H1 (cell line): ENCODE measurements around the gene IPO13. TPM values are rescaled to one million over a fixed set of nuclear protein-coding genes. Genes with fewer than 3 reads are reported as not detected.

ENCODE experiments used
- CTCF ChIA-PET: fragments of 300-600 bp; sonication (Branson Sonifier 250); formaldehyde crosslinking; loops from one replicate; lab custom pipeline; 2021; ENCODE audit not compliant: partially characterized antibody; lab: Charles Lee
- POLR2A ChIA-PET: fragments of 300-600 bp; sonication (Branson Sonifier 250); formaldehyde crosslinking; loops from one replicate; lab custom pipeline; 2021; ENCODE audit warnings: inconsistent platforms; ENCODE audit not compliant: partially characterized antibody; lab: Charles Lee
- DNase-seq, 2 experiments: peaks; one replicate each; pipeline versions ENCODE4 v3.0.0 to v3.0.0-alpha.2; 2010 to 2022; ENCODE audit warnings: low spot score in 2 of 2, low read depth in 1 of 2, mixed read lengths in 1 of 2
- FAIRE-seq: peaks from 2 replicates; lab custom pipeline; 2011; peaks lifted over from hg19 to GRCh38; lab: Jason Lieb, UNC
- H2AFZ ChIP-seq: 2 replicates; pipeline ENCODE4 v1.8.1; 2012; ENCODE audit warnings: low read length, inconsistent platforms
- H2AK5ac ChIP-seq: 2 replicates; pipeline ENCODE4 v1.6.1; 2013; ENCODE audit warnings: low read depth, low read length
- H2BK120ac ChIP-seq: replicated peaks from 2 replicates; pipeline ENCODE3; 2013; ENCODE audit warnings: low read depth, low read length, inconsistent platforms
- H2BK12ac ChIP-seq: 2 replicates; pipeline ENCODE4 v1.6.1; 2013; ENCODE audit warnings: low read depth, low read length
- H2BK15ac ChIP-seq: 2 replicates; pipeline ENCODE4 v1.6.1; 2013; ENCODE audit warnings: low read length
- H2BK20ac ChIP-seq: 2 replicates; pipeline ENCODE4 v1.6.1; 2013; ENCODE audit warnings: low read length
- H2BK5ac ChIP-seq: 2 replicates; pipeline ENCODE4 v1.6.1; 2013; ENCODE audit warnings: low read depth, low read length
- H3K14ac ChIP-seq: 2 replicates; pipeline ENCODE4 v1.6.1; 2013; ENCODE audit warnings: inconsistent platforms; ENCODE audit not compliant: insufficient read length
- H3K18ac ChIP-seq: 2 replicates; pipeline ENCODE4 v1.6.1; 2013; ENCODE audit warnings: low read length; ENCODE audit errors: extremely low read depth
- H3K23ac ChIP-seq: 2 replicates; pipeline ENCODE4 v1.6.1; 2013; ENCODE audit warnings: inconsistent platforms; ENCODE audit not compliant: insufficient read length
- H3K23me2 ChIP-seq: 2 replicates; pipeline ENCODE4 v1.6.1; 2013; ENCODE audit warnings: low read depth, low read length
- H3K27ac ChIP-seq: 2 replicates; pipeline ENCODE4 v1.6.1; 2011; ENCODE audit warnings: low read depth, low read length, inconsistent platforms
- H3K27me3 ChIP-seq, 4 experiments: replicated peaks in 1 of 4; 1 replicate in 1 of 4; 2 replicates in 3 of 4; pipeline versions ENCODE4 v1.6.1 to v1.8.1; 2011 to 2013; ENCODE audit warnings: low read length in 3 of 4, mild to moderate bottlenecking in 3 of 4, inconsistent platforms in 2 of 4, mixed read lengths in 2 of 4, moderate library complexity in 1 of 4; ENCODE audit not compliant: control insufficient read depth in 3 of 4, insufficient read depth in 3 of 4; ENCODE audit errors: extremely low read depth in 1 of 4
- H3K36me3 ChIP-seq, 4 experiments: 2 replicates each; pipeline versions ENCODE4 v1.6.1 to v1.8.1; 2011 to 2013; ENCODE audit warnings: mild to moderate bottlenecking in 4 of 4, low read length in 3 of 4, moderate library complexity in 2 of 4, control low read depth in 1 of 4, inconsistent platforms in 1 of 4; ENCODE audit not compliant: insufficient read depth in 4 of 4, control insufficient read depth in 2 of 4
- H3K4ac ChIP-seq: replicated peaks from 2 replicates; pipeline ENCODE3; 2013; ENCODE audit warnings: low read length, low read depth, mixed read lengths, inconsistent platforms; ENCODE audit not compliant: insufficient read length
- H3K4me1 ChIP-seq, 4 experiments: replicated peaks in 1 of 4; 1 replicate in 1 of 4; 2 replicates in 3 of 4; pipeline versions ENCODE4 v1.6.1 to v1.8.1; 2011 to 2013; ENCODE audit warnings: low read length in 3 of 4, inconsistent platforms in 2 of 4, mixed read lengths in 1 of 4; ENCODE audit not compliant: insufficient read depth in 4 of 4, control insufficient read depth in 3 of 4
- H3K4me2 ChIP-seq, 2 experiments: 2 replicates each; pipeline versions ENCODE4 v1.6.1 to v1.8.1; 2011 to 2013; ENCODE audit warnings: low read depth in 2 of 2, low read length in 2 of 2, control low read depth in 1 of 2, inconsistent platforms in 1 of 2, mild to moderate bottlenecking in 1 of 2; ENCODE audit not compliant: insufficient read depth in 1 of 2
- H3K4me3 ChIP-seq, 4 experiments: fragments of 200-600, 300-600 bp in 1 of 4; sonication (generic), shearing (Covaris generic), sonication (Bioruptor Twin) in 1 of 4; 2 replicates each; pipeline versions ENCODE4 v1.5.1 to v1.8.1; 2011 to 2016; ENCODE audit warnings: low read length in 4 of 4, low read depth in 3 of 4, control low read depth in 2 of 4, inconsistent platforms in 2 of 4, mild to moderate bottlenecking in 2 of 4, mixed read lengths in 1 of 4, moderate library complexity in 1 of 4; ENCODE audit not compliant: insufficient read depth in 2 of 4; ENCODE audit errors: extremely low read depth in 1 of 4
- H3K56ac ChIP-seq: replicated peaks from 2 replicates; pipeline ENCODE3; 2013; ENCODE audit warnings: low read depth, mild to moderate bottlenecking, mixed read lengths, low read length, inconsistent platforms; ENCODE audit not compliant: insufficient read length
- H3K79me1 ChIP-seq: 2 replicates; pipeline ENCODE4 v1.6.1; 2013; ENCODE audit warnings: low read depth, low read length, control low read depth
- H3K79me2 ChIP-seq, 2 experiments: 2 replicates each; pipeline versions ENCODE4 v1.6.1 to v1.8.1; 2012 to 2013; ENCODE audit warnings: low read length in 2 of 2, mild to moderate bottlenecking in 2 of 2, inconsistent platforms in 1 of 2; ENCODE audit not compliant: insufficient read depth in 2 of 2, control insufficient read depth in 1 of 2
- H3K9ac ChIP-seq, 4 experiments: replicated peaks in 1 of 4; 1 replicate in 1 of 4; 2 replicates in 3 of 4; pipeline versions ENCODE4 v1.6.1 to v1.8.1; 2011 to 2013; ENCODE audit warnings: low read depth in 3 of 4, low read length in 3 of 4, control low read depth in 2 of 4, mild to moderate bottlenecking in 2 of 4, moderate library complexity in 2 of 4, inconsistent platforms in 1 of 4; ENCODE audit errors: extremely low read depth in 1 of 4
- H3K9me3 ChIP-seq, 2 experiments: 2 replicates each; pipeline versions ENCODE4 v1.6.1 to v1.8.1; 2012 to 2013; ENCODE audit warnings: mild to moderate bottlenecking in 2 of 2, moderate library complexity in 2 of 2, control low read depth in 1 of 2, inconsistent platforms in 1 of 2, low read depth in 1 of 2, low read length in 1 of 2, mixed read lengths in 1 of 2; ENCODE audit not compliant: insufficient read depth in 2 of 2
- H4K20me1 ChIP-seq, 2 experiments: replicated peaks in 1 of 2; 2 replicates each; pipeline versions ENCODE3 to v1.8.1; 2011 to 2013; ENCODE audit warnings: inconsistent platforms in 2 of 2, low read length in 2 of 2, mild to moderate bottlenecking in 1 of 2; ENCODE audit not compliant: insufficient read depth in 2 of 2, control insufficient read depth in 1 of 2
- H4K5ac ChIP-seq: 2 replicates; pipeline ENCODE4 v1.6.1; 2013; ENCODE audit warnings: low read length, low read depth, mixed read lengths, inconsistent platforms; ENCODE audit not compliant: insufficient read length
- H4K8ac ChIP-seq: 2 replicates; pipeline ENCODE4 v1.8.0; 2013; ENCODE audit warnings: mild to moderate bottlenecking, moderate library complexity, low read length, inconsistent platforms; ENCODE audit not compliant: insufficient read depth; ENCODE audit errors: extremely low read depth
- H4K91ac ChIP-seq: replicated peaks from 2 replicates; pipeline ENCODE3; 2013; ENCODE audit warnings: low read length, mixed read lengths, inconsistent platforms; ENCODE audit not compliant: insufficient read length
- CHD2 ChIP-seq: IDR thresholded peaks from 2 replicates; pipeline ENCODE4 v1.6.1; 2012; ENCODE audit warnings: low read length, improper control_type of control experiment
- RAD21 ChIP-seq, 2 experiments: IDR thresholded peaks in 1 of 2; conservative IDR thresholded peaks in 1 of 2; 2 replicates each; pipeline ENCODE4 v1.6.1; 2011; ENCODE audit warnings: low read depth in 2 of 2, low read length in 2 of 2, improper control_type of control experiment in 1 of 2, inconsistent platforms in 1 of 2, mild to moderate bottlenecking in 1 of 2, moderate library complexity in 1 of 2
- ZNF274 ChIP-seq: IDR thresholded peaks from 2 replicates; pipeline ENCODE4 v1.7.0; 2012; ENCODE audit warnings: low read length, borderline replicate concordance; ENCODE audit errors: extremely low read depth
- WGBS, 2 experiments: shearing (Covaris generic) in 1 of 2; methylation state at CpG; one replicate each; pipeline versions ENCODE4 v1.1.6 to v1.1.7; 2013 to 2015; ENCODE audit warnings: low lambda C conversion rate in 2 of 2, mixed read lengths in 2 of 2, inconsistent platforms in 1 of 2, low coverage in 1 of 2, missing lambda C conversion rate in 1 of 2; ENCODE audit not compliant: insufficient replicate concordance in 2 of 2, insufficient coverage in 1 of 2, insufficient read length in 1 of 2; ENCODE audit errors: extremely low coverage in 1 of 2, missing lambda C conversion rate in 1 of 2; 5-methylcytosine and 5-hydroxymethylcytosine counted together
- polyA plus RNA-seq, 7 experiments: library from polyadenylated mRNA; depleted of rRNA in 3 of 7; stranded (reverse) in 5 of 7; unstranded in 2 of 7; fragments of >200 nt in 5 of 7; fragments of 200-250 nt in 2 of 7; gene quantifications; 1 replicate in 5 of 7; 2 replicates in 1 of 7; 4 replicates in 1 of 7; pipeline versions ENCODE4 v1.2.1 to v1.2.3, GENCODE V29; 2011 to 2013; ENCODE audit warnings: missing spikeins in 2 of 7, mixed read lengths in 2 of 7
- total RNA-seq: library from RNA; stranded (reverse); fragmentation: NEBNext Ultra II Directional; extraction: Animal tissue kit (Norgen Biotek cat#: 25700); gene quantifications from 2 replicates; pipeline ENCODE4 v1.2.1, GENCODE V29; 2021

IPO13 gene
- total and polyA plus RNA-seq, 2 of the 8 experiments (the other 6 are each of a cell fraction or from before 2014, with no cell fraction given) = 23.0 to 27.0 TPM

GRCh38 chr1:44008259-44008658 is 61.5 kb downstream of the IPO13 start:
- Histone ChIP-seq H3K9ac (no peak overlapping the region), H3K27me3 (no peaks in the 10 kb centered on the region), H2BK120ac (no peak overlapping the region), H4K91ac (no peak overlapping the region), H3K56ac (no peak overlapping the region), H2AK5ac (no peak overlapping the region), H3K18ac (no peak overlapping the region), H3K23ac (no peak overlapping the region), H3K27ac (no peak overlapping the region), H3K4me3 (no peak overlapping the region), H2BK5ac (no peak overlapping the region), H3K79me2 (no peaks in the 10 kb centered on the region), H2BK15ac (no peak overlapping the region), H3K36me3 (peaks cover 0 to 20% (median 2%) of the 10 kb centered on the region in 4 experiments; a peak in 4 of 8 replicates), H2BK20ac (no peak overlapping the region), H2BK12ac (no peak overlapping the region), H2AFZ (no peak overlapping the region), H4K5ac (no peak overlapping the region), H3K14ac (no peak overlapping the region), H3K9me3 (no peaks in the 10 kb centered on the region), H3K4ac (no peak overlapping the region), H3K79me1 (no peaks in the 10 kb centered on the region), H4K8ac (peak overlapping the region; percentile 60; the same call in 1 of the 2 replicates), H4K20me1 (peaks cover 1 to 2% of the 10 kb centered on the region in 2 experiments), H3K4me1 (peaks cover 0 to 4% (median 0%) of the 10 kb centered on the region in 4 experiments; a peak in 2 of 7 replicates), H3K4me2 (no peak overlapping the region), H3K23me2 (no peaks in the 10 kb centered on the region)
- WGBS, 2 experiments = 95% methylated on average over 12 of the region's 12 CpGs; no CpG with 5 or more reads in 1 of the 2 experiments
- FAIRE-seq = no peak
- ChIA-PET POLR2A (interaction anchor here (27.1 kb wide), 1 partner anchor 17 kb away, joined by 544 read pairs; the partner anchor contains the start of gene SLC6A9), CTCF (interaction anchor here (1.3 to 15.8 kb wide), 3 partner anchors 11 to 22 kb away, joined by 4 to 239 read pairs (median 71); partner anchors contain the start of genes CCDC24 and SLC6A9)
- DNase-seq = no peak
- TF ChIP-seq RAD21 (IDR thresholded peaks at IDR 0.05 in 1 of 2, conservative IDR thresholded peaks at IDR 0.05 in 1 of 2; ENCODE audit: low read depth in 2 of 2, low read length in 2 of 2) (no peak), ZNF274 (no peak), CHD2 (no peak)
